ENCODE results near the gene SSX5. TPM values are rescaled to one million over a fixed set of nuclear protein-coding genes. Genes with fewer than 3 reads are reported as not detected.
"Not testable (repeated sequence)": the region's sequence is repeated elsewhere in the genome, so short reads cannot be mapped to it uniquely, and the experiment has no call there.

SSX5 gene
- total RNA-seq, 1 donor from 2014 or later, result not detected

- H3K27ac Mint-ChIP-seq; H3K4me3 Mint-ChIP-seq (ENCODE audit: low read depth); H3K36me3 Mint-ChIP-seq (ENCODE audit: low read depth); intact Hi-C loops (cut with micrococcal nuclease); H3K27me3 Mint-ChIP-seq (ENCODE audit: low read depth); H3K9me3 Mint-ChIP-seq; DNase-seq (ENCODE audit: low spot score): not testable (repeated sequence)
- peaks cover 10% of the 10 kb centered on the region for H3K4me1 Mint-ChIP-seq (ENCODE audit: low read depth)
Observed at GRCh38 chrX:48139076-48139475, 57.5 kb downstream of the SSX5 start.

Other genes starting within 250 kb of the SSX5 start
- gene ZNF182, start 192.8 kb downstream of the SSX5 start, total RNA-seq, result 5.9 and 6.0 TPM in 2 replicates
- not detected in 2 replicates for gene SPACA5, start 189.8 kb downstream of the SSX5 start, total RNA-seq
- gene ZNF630, start 125.2 kb downstream of the SSX5 start, total RNA-seq, result 0.25 and 0.55 TPM in 2 replicates
- not detected in 2 replicates for gene SPACA5B, start 66.2 kb downstream of the SSX5 start, total RNA-seq
- not detected in 2 replicates for gene SSX1, start 58.6 kb upstream of the SSX5 start, total RNA-seq
- gene SSX3, start 159.9 kb upstream of the SSX5 start, total RNA-seq, result not detected in 2 replicates
- not detected in 2 replicates for gene SSX4, start 186.7 kb upstream of the SSX5 start, total RNA-seq
- gene SSX4B, start 215.2 kb upstream of the SSX5 start, total RNA-seq, result not detected in 2 replicates